Activated CD4-positive, alpha-beta T cell treated with anti-CD3 and anti-CD28 coated beads, Interleukin-2, amount 50 U/mL, for 4 hours (primary cell): ENCODE measurements around the gene SERGEF.

ENCODE experiments used
- DNase-seq, 2 experiments: peaks; one replicate each; pipeline ENCODE4 v3.0.0-alpha.2; 2020

The SERGEF gene

GRCh38 chr11:17950644-17951043, 62.2 kb downstream of the SERGEF start:
- DNase-seq: no peak

- no peak for DNase-seq
Measured at GRCh38 chr11:17948296-17948695, 64.6 kb downstream of the SERGEF start.

DNA sequence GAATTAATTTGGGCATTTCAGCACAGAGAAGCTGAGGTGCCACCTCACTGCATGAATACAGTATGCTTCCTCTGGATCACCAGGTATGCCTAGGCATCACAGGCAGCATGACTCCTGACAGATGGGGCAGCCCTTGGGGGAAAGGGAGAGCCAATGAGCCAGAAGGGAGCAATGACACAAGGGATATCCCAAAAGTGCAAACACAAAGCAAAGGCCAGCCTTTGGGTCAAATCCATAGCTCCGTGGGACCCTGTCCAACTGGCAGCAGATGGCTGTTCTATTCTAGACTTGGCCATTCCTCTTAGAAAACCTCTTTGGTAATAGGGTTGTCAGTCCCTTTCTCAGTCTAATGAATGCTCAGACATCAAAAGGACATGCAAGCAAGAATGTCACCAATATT, 73.3 kb downstream of the SERGEF start:
- no peak for DNase-seq

GRCh38 chr11:17936790-17937189, 76.1 kb downstream of the SERGEF start:
- DNase-seq: no peak

GRCh38 chr11:17934194-17934593, 78.7 kb downstream of the SERGEF start:
- DNase-seq: no peak

DNA sequence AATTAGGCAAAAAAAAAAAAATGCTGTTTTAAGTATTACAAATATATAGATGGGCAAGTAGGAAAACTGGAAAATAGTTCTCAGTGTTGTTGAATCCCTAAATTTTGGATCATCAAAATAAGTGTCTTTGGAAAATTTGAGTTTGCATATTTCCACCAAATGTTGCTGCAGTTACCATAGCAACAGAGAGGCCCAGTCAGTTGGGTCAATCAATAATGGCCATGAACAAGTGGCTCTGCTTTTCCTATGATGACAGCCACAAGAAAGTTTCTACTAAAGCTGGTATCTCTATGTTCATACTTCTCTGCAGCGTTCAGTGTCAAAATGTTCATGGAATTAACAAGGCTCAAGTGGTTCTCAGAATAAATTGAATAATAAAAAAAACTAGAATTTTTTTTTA, 79.1 kb downstream of the SERGEF start:
- DNase-seq: no peak

DNA sequence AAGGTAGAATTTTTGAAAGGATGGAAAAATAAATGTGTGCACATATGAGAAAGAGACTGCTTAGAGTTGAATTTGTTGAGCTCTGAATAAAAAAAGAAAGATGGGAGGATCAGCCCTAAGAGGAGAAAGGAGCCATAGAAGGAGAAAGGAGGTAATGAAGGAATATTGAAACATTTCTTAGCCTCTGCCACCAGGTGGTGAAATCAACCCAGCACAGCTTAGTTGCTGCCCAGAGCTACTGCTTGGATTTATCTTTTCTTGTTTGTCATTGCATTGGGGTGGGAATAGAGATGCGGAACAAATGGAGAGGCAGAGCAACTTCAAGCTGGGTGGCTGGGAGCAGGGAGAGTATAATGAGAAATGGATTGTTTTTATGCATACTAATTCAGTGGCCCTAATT, 80.4 kb downstream of the SERGEF start:
- DNase-seq: no peak

DNA sequence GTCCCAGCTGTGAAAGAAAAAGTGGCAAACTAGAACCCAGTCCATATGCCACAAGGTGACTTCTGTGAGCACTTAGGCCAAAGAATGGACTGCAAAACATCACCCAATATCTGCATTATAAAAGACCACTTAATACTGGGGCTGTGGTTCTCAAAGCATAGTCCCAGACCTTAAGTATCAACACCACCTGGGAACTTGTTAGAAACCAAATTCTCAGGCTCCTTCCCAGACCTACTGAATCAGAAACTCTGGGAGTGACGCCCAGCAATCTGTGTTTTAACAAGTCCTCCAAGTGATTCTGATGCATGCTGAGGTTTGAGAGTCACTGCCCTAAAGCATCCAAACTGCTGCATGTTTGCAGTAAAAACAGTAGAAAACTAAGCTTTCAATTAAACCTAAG, 81.3 kb downstream of the SERGEF start:
- no peak for DNase-seq

- no peak for DNase-seq
Measured at GRCh38 chr11:17930544-17931125, 82.2 kb downstream of the SERGEF start.

GRCh38 chr11:17929171-17929570, 83.7 kb downstream of the SERGEF start:
- no peak for DNase-seq

DNA sequence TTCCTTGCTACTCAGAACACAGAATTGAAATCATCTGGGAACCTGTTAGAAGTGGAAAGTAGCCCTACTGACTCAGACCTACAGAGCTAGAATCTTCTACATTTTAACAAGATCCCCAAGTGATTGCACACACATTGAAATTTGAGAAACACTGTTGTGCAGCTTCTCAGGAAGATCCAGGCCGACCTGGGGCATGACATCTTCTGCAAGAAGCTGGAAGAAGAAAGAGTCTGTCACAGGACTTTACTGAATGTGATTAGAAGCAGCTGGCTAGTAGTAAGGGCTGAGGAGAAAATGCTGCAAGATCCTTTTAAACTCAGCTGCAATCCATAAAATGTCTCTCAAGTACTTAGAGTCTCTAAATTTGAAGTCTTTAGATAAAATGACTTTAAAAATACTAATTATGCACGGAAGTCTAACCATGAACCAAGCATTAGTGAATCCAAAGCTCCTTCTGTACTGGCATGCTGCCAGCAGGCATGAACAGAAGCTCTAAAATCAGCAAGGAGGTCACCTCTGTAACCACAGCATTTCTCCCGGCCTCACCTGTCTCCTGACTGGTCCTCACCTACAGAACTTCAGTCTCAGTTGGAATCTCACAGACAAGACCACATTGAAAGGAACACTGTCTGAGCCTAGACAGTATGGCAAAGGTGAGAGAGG, 85.0 kb downstream of the SERGEF start:
- DNase-seq: no peak

GRCh38 chr11:17927041-17927440, 85.8 kb downstream of the SERGEF start:
- no peak for DNase-seq

DNA sequence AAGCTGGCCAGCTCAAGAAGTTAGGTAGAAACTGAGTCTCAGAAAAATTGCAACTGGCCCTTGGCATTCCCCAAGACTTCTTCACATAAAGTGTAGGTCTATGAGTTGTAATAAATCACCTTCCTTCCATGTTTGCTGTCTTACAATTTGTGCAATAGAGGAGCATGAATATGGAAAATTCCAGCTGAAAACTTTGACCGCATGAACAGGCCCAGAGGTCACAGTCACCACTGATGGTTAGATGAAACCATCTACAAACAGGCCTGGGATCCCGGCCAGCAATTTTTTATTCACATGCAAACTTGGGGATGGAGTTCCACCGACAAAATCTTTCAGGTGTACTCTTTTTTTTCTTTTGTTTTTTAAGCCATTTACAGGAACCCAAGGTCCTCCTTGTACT, 88.1 kb downstream of the SERGEF start:
- no peak for DNase-seq

DNA sequence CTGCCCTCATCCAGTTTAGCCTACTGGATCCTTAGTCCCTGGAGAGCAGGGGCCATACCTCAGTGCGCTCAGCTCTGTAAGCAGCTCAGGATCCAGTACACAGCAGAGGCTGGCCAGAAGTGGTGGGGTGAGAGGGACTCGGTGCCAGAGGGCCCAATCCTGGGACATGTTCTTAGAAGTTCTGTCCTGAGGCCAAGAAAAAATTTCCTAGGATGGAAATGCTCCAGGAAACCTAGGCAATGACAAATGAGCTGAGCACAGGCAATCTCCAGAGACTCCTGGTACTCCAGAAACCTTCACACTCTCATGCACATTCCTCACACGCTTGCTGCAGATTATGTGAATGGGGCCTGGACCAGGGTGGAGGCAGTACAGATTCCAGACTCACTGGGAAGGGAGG, 89.6 kb downstream of the SERGEF start:
- DNase-seq: no peak

DNA sequence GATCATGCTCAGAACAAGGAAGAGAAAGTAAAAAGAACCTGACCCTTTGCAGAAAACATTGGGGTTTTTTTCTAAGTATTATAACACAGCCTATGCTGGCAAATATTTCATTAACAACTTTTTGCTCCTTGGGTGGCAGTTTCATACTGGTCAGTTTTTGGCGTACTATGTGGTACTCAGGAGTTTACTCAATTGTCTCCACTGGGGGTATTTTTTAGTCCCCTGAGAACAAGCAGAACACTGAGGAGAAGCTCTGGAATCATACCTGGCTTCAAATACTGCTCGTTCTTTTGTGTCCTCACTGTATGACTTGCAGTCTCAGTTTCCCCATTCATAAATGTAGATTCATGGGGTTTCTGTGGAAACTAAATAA, 90.4 kb downstream of the SERGEF start:
- DNase-seq: no peak

DNA sequence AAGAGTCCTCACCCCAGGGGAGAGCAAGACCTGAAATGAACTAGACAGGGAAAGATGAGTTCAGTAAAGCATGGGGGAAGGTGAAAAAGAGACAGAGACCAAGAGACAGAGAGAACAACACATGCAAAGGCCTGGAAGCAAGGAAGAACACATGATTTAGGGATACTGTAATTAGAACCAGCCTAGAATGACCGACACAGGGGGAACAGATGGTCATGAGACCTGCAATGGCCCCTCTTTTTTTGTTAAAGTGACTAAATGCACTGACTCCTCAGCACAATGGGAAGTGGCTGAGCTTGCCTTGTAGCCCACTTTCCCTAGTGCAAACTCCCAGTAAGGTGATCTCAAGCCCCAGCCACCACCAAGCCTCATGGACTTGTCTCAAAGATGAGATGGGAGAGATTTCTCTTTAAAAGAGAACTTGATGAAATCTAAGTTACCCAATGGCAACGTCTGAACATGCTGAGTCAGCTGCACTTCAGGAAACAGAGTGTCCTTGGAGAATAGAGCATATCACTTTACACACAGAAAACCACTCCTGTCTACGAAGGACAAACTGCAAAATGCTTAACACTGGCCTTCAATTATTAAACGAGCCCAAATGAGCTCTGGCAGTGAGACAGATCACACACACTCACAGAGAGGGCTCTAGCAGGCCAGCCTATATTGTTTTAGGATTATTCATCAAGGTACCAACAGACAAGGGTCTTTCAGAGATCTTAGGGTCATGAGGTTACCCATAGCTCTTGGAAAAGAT, 91.0 kb downstream of the SERGEF start:
- no peak for DNase-seq

- DNase-seq: no peak
Measured at GRCh38 chr11:17918049-17918605, 94.7 kb downstream of the SERGEF start.

- DNase-seq: no peak
Measured at GRCh38 chr11:17917556-17917955, 95.3 kb downstream of the SERGEF start.

GRCh38 chr11:17915500-17916143, 97.2 kb downstream of the SERGEF start:
- no peak for DNase-seq

- DNase-seq: no peak
Measured at GRCh38 chr11:17914957-17915356, 97.9 kb downstream of the SERGEF start.

DNA sequence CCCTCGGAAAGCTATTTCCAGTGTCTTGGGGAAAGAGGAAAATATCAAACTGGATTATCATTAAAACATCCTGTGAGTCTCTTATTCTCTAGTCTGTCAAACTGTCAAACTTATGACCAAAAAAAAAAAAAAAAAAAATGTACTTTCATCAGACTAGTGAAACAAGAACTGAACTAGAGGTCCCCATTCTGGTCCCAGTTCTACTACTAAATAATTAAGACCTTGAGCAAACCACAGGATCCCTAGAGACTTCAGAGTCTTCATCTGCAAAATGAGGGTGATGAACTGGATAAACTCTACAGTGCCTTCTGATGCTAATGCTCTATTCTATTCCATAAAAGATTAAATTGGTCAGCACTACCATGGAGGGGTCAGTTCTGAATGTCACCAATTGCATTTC, 105.8 kb downstream of the SERGEF start:
- no peak for DNase-seq

DNA sequence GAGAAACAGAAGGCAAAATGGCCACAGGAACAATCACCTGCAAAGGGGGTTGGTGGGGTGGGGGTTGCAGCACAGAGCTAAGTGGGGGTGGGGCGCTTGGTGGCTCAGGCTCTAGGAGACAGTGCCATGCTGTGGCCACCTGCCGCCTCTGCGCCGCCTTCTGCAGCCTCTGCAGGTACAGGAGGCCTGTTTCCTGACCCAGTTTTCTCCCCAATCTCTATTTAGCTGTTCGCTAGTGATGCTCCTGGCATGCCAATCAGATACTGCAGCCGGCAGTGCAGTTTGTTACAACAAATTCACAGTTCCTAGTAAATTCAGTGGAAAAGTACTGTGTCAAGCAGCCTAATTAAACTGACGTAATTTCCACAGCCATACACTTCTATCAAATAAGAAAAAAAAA, 106.4 kb downstream of the SERGEF start:
- no peak for DNase-seq

DNA sequence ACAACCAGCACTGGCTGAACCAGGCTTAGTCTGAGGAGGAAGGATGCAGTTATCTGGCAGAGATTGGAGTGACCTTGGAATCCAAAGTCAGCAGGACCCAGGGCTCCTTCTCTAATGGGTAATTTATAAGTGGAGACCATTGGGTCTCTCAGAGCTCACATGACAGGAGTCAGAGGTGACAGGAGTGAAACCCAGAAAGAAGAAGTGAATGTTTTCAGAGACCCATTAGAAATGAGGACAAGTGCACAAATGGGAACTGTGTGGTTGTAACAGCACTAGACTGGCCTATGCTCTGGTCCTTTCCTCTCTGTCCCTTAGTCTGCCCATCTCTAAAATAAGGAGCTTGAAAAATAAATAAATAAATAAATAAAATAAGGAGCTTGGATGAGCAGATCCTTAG, 107.4 kb downstream of the SERGEF start:
- no peak for DNase-seq

GRCh38 chr11:17901481-17901880, 111.4 kb downstream of the SERGEF start:
- no peak for DNase-seq
